WERI-Rb-1 (cell line): ENCODE data around the gene RAB3C.
A peak's percentile ranks its signal among the peaks of the same experiment; 100 is the strongest.

ENCODE experiments used
- DNase-seq: peaks from one replicate; pipeline ENCODE4 v3.0.0-alpha.2; 2020
- H3K27ac ChIP-seq: fragments of 250-450 bp; sonication (Bioruptor Pico); 2 replicates; pipeline ENCODE4 v1.5.1; 2020; ENCODE audit warnings: mild to moderate bottlenecking, moderate library complexity
- H3K27me3 ChIP-seq: fragments of 250-450 bp; sonication (Bioruptor Pico); 2 replicates; pipeline ENCODE4 v1.5.1; 2021; ENCODE audit warnings: mild to moderate bottlenecking, low read depth, moderate library complexity; ENCODE audit not compliant: insufficient read depth, severe bottlenecking
- H3K36me3 ChIP-seq: fragments of 250-450 bp; sonication (Bioruptor Pico); 2 replicates; pipeline ENCODE4 v1.5.1; 2020; ENCODE audit warnings: mild to moderate bottlenecking, moderate library complexity
- H3K4me3 ChIP-seq: 2 replicates; pipeline ENCODE4 v1.5.1; 2011; ENCODE audit warnings: low read depth, mild to moderate bottlenecking, control low read depth, low read length
- H3K9me3 ChIP-seq: fragments of 250-450 bp; sonication (Bioruptor Pico); 2 replicates; pipeline ENCODE4 v1.5.1; 2021; ENCODE audit warnings: mild to moderate bottlenecking, moderate library complexity; ENCODE audit not compliant: severe bottlenecking
- CTCF ChIP-seq: IDR thresholded peaks from 2 replicates; pipeline ENCODE4 v1.5.1; 2011; ENCODE audit warnings: low read depth, mild to moderate bottlenecking, control low read depth, inconsistent platforms, low read length

RAB3C gene

GRCh38 chr5:58847041-58847440 is 264.2 kb downstream of the RAB3C start:
- H3K27ac ChIP-seq: no peak overlapping the region
- TF ChIP-seq CTCF: no peak
- no peak for DNase-seq
- H3K27me3 ChIP-seq: no peaks in the 10 kb centered on the region
- no peaks in the 10 kb centered on the region for H3K9me3 ChIP-seq
- no peaks in the 10 kb centered on the region for H3K36me3 ChIP-seq
- H3K4me3 ChIP-seq: no peak overlapping the region

GRCh38 chr5:58849223-58849622 is 266.3 kb downstream of the RAB3C start:
- no peaks in the 10 kb centered on the region for H3K27me3 ChIP-seq
- no peak for DNase-seq
- H3K9me3 ChIP-seq: no peaks in the 10 kb centered on the region
- TF ChIP-seq CTCF: no peak
- H3K27ac ChIP-seq: no peak overlapping the region
- no peaks in the 10 kb centered on the region for H3K36me3 ChIP-seq
- no peak overlapping the region for H3K4me3 ChIP-seq

- no peaks in the 10 kb centered on the region for H3K36me3 ChIP-seq
- no peak overlapping the region for H3K27ac ChIP-seq
- no peak overlapping the region for H3K4me3 ChIP-seq
- no peak for DNase-seq
- TF ChIP-seq CTCF: peak; percentile 44; the same call in 1 of the 2 replicates
- no peaks in the 10 kb centered on the region for H3K9me3 ChIP-seq
- no peaks in the 10 kb centered on the region for H3K27me3 ChIP-seq
Measured at GRCh38 chr5:58849921-58850667, 267.2 kb downstream of the RAB3C start.

- no peak for DNase-seq
- no peak for TF ChIP-seq CTCF
- Histone ChIP-seq H3K27me3 (no peaks in the 10 kb centered on the region), H3K4me3 (no peak overlapping the region), H3K27ac (no peak overlapping the region), H3K9me3 (no peaks in the 10 kb centered on the region), H3K36me3 (no peaks in the 10 kb centered on the region)
Measured at GRCh38 chr5:58851153-58851552, 268.3 kb downstream of the RAB3C start.

- Histone ChIP-seq H3K27me3 (no peaks in the 10 kb centered on the region), H3K36me3 (no peaks in the 10 kb centered on the region), H3K9me3 (no peaks in the 10 kb centered on the region), H3K4me3 (no peak overlapping the region), H3K27ac (no peak overlapping the region)
- TF ChIP-seq CTCF: no peak
- no peak for DNase-seq
Measured at GRCh38 chr5:58851571-58851970, 268.7 kb downstream of the RAB3C start.

- Histone ChIP-seq H3K9me3 (no peaks in the 10 kb centered on the region), H3K27ac (no peak overlapping the region), H3K36me3 (no peaks in the 10 kb centered on the region), H3K4me3 (no peak overlapping the region), H3K27me3 (no peaks in the 10 kb centered on the region)
- DNase-seq: no peak
- TF ChIP-seq CTCF: no peak
Measured at GRCh38 chr5:58852566-58852965, 269.7 kb downstream of the RAB3C start.
